MCF 10A (cell line): Measurements from ENCODE around the gene IVNS1ABP. TPM values are rescaled to one million over a fixed set of nuclear protein-coding genes. Genes with fewer than 3 reads are reported as not detected.

Experiments used
- BruUV-seq: library from RNA; stranded (reverse); fragments of 400-500 nt; replicated peaks from 2 replicates; lab custom pipeline; 2021; lab: Mats Ljungman, UMichigan
- CTCF ChIA-PET: fragments of 300-600 bp; sonication (Branson Sonifier 250); formaldehyde crosslinking; extraction: SDS; loops from one replicate; lab custom pipeline; 2021; ENCODE audit warnings: antibody characterized with exemption, inconsistent platforms; lab: Yijun Ruan, JAX
- POLR2A ChIA-PET: fragments of 300-600, 350-650 bp; sonication (Branson Sonifier 250); formaldehyde crosslinking; extraction: SDS; loops from one replicate; lab custom pipeline; 2020; ENCODE audit warnings: antibody characterized with exemption, inconsistent platforms; lab: Yijun Ruan, JAX
- DNase-seq: peaks from one replicate; pipeline ENCODE4 v3.0.0-alpha.2; 2018; ENCODE audit not compliant: unreplicated experiment
- H3K27ac Mint-ChIP-seq: one replicate; pipeline ENCODE4 v1.8.0; 2022; ENCODE audit warnings: mild to moderate bottlenecking, low read depth, mixed read lengths; ENCODE audit not compliant: unreplicated experiment
- H3K27me3 Mint-ChIP-seq: one replicate; pipeline ENCODE4 v1.8.0; 2022; ENCODE audit warnings: mixed read lengths; ENCODE audit not compliant: insufficient read depth, unreplicated experiment
- H3K36me3 Mint-ChIP-seq: one replicate; pipeline ENCODE4 v1.8.0; 2022; ENCODE audit warnings: mild to moderate bottlenecking, moderate library complexity, mixed read lengths; ENCODE audit not compliant: insufficient read depth, unreplicated experiment
- H3K4me1 Mint-ChIP-seq: one replicate; pipeline ENCODE4 v1.8.0; 2022; ENCODE audit warnings: mixed read lengths; ENCODE audit not compliant: insufficient read depth, unreplicated experiment
- H3K4me3 Mint-ChIP-seq: one replicate; pipeline ENCODE4 v1.8.0; 2022; ENCODE audit warnings: mild to moderate bottlenecking, moderate library complexity, mixed read lengths; ENCODE audit not compliant: unreplicated experiment
- H3K9me3 Mint-ChIP-seq: one replicate; pipeline ENCODE4 v1.8.0; 2022; ENCODE audit warnings: mixed read lengths; ENCODE audit not compliant: unreplicated experiment
- intact Hi-C: fragments of 100-400 bp; cut with micrococcal nuclease; formaldehyde crosslinking; loops from 2 replicates; pipeline ENCODE4 v1.14.1; 2022
- total RNA-seq: library from RNA; stranded (reverse); gene quantifications from 2 replicates; pipeline ENCODE4 v1.2.3, GENCODE V29; 2022
- TF ChIP-seq, protein P1 (sequence below): fragments of 200-600 bp; IDR thresholded peaks from one replicate; pipeline ENCODE4 v1.8.0; 2022; ENCODE audit warnings: antibody characterized with exemption, mild to moderate bottlenecking; ENCODE audit not compliant: unreplicated experiment

Gene IVNS1ABP
- total RNA-seq, 1 experiment from 2014 or later = 92.0 TPM

DNA sequence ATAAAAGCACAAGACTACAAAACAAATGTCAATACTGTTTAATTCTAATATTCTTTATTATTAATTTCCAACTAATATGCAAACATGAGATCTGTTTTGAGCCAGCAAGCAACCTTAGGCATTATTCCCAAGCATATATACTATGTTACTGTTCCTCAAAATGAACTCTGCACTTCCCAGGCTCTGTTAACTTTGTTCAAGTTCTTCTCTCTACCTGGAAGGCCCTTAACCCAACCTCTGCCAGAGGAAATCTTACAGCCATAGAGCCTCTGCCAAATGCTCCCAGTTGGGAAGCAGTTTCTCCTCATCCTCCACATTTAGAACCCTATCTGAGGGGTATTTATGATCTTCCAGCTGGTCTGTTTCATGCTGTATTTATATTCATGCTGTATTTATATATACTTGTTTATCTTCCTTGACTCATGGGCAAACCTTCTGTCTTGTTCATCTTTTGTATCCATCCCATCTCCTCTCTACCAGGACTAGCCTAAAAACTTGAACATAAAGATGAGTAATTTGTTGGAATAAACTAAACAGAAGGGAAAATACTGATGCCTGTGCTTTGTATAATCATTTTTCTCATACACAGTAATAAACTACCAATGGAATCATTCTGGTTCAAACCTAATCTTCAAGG, 5.3 kb downstream of the IVNS1ABP start:
- Mint-ChIP-seq H3K27ac (peak overlapping the region; percentile 68), H3K4me3 (no peak overlapping the region), H3K4me1 (peaks cover 40% of the 10 kb centered on the region), H3K9me3 (no peaks in the 10 kb centered on the region), H3K27me3 (no peaks in the 10 kb centered on the region), H3K36me3 (peaks cover 60% of the 10 kb centered on the region)
- no peak for DNase-seq
- intact Hi-C loops = no loop called here
- no TSS peak for BruUV-seq
- ChIA-PET POLR2A (interaction anchor here (1.3 kb wide), 1 partner anchor 10 kb away, joined by 4 read pairs; no protein-coding TSS in a partner anchor), CTCF (no interaction called here)
- TF ChIP-seq, protein P1, sequence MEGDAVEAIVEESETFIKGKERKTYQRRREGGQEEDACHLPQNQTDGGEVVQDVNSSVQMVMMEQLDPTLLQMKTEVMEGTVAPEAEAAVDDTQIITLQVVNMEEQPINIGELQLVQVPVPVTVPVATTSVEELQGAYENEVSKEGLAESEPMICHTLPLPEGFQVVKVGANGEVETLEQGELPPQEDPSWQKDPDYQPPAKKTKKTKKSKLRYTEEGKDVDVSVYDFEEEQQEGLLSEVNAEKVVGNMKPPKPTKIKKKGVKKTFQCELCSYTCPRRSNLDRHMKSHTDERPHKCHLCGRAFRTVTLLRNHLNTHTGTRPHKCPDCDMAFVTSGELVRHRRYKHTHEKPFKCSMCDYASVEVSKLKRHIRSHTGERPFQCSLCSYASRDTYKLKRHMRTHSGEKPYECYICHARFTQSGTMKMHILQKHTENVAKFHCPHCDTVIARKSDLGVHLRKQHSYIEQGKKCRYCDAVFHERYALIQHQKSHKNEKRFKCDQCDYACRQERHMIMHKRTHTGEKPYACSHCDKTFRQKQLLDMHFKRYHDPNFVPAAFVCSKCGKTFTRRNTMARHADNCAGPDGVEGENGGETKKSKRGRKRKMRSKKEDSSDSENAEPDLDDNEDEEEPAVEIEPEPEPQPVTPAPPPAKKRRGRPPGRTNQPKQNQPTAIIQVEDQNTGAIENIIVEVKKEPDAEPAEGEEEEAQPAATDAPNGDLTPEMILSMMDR = no peak

DNA sequence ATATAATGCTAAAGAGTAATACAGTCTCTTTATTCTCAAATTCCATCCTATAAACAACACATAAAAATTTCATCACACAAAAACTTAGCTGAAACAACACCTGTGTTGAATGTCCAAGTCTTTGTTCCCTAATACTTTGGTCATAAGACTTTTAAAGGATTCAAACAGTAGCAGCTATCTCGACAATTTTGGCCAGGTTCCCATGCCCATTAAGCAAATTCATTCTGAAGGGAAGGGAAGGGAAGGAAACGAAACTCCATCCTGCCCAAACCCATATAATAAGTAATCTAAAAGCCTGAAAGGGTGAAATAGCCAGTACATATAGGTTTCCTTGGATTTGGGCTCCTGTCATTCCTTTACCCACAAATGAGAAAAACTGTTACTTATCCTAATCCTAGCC, 7.5 kb downstream of the IVNS1ABP start:
- Mint-ChIP-seq H3K27me3 (no peaks in the 10 kb centered on the region), H3K9me3 (no peaks in the 10 kb centered on the region), H3K36me3 (peaks cover 72% of the 10 kb centered on the region), H3K4me3 (no peak overlapping the region), H3K4me1 (peaks cover 34% of the 10 kb centered on the region), H3K27ac (peak overlapping the region; percentile 67)
- TF ChIP-seq, protein P1 = no peak
- POLR2A ChIA-PET = no interaction called here
- DNase-seq = no peak
- intact Hi-C loops = no loop called here
- no TSS peak for BruUV-seq
- CTCF ChIA-PET = interaction anchor here (0.7 to 2.1 kb wide), 4 partner anchors 14 to 371 kb away, joined by 4 to 10 read pairs (median 8); no protein-coding TSS in a partner anchor

DNA sequence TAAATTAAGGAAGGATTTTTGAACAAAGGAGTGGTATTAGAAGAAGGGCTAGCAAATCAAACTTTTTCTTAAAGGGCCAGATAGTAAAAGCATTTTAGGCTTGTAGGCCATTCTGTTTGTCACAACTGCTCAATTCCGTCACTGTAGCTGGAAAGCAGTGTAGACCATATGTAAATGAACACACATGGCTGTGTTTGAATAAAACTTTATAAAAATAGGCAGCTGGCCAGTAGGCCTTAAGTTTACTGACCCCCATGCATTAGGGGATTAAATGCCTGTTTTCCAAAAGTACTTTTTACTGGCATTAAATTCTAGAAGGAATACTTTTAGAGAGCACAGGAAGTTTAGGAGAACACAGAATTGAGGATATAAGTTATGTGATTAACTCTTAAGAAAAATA, 8.9 kb downstream of the IVNS1ABP start:
- H3K36me3 Mint-ChIP-seq = peaks cover 84% of the 10 kb centered on the region
- BruUV-seq = no TSS peak
- POLR2A ChIA-PET = interaction anchor here (0.7 to 3.8 kb wide), 3 partner anchors 8 to 492 kb away, joined by 3 to 20 read pairs (median 3); partner anchors contain the start of gene IVNS1ABP
- intact Hi-C loops = no loop called here
- TF ChIP-seq, protein P1 = no peak
- H3K4me1 Mint-ChIP-seq = peaks cover 19% of the 10 kb centered on the region
- no peaks in the 10 kb centered on the region for H3K27me3 Mint-ChIP-seq
- no peak for DNase-seq
- H3K27ac Mint-ChIP-seq = no peak overlapping the region
- H3K9me3 Mint-ChIP-seq = no peaks in the 10 kb centered on the region
- CTCF ChIA-PET = interaction anchor here (0.5 to 4.3 kb wide), 5 partner anchors 24 to 373 kb away, joined by 3 to 23 read pairs (median 5); no protein-coding TSS in a partner anchor
- no peak overlapping the region for H3K4me3 Mint-ChIP-seq

DNA sequence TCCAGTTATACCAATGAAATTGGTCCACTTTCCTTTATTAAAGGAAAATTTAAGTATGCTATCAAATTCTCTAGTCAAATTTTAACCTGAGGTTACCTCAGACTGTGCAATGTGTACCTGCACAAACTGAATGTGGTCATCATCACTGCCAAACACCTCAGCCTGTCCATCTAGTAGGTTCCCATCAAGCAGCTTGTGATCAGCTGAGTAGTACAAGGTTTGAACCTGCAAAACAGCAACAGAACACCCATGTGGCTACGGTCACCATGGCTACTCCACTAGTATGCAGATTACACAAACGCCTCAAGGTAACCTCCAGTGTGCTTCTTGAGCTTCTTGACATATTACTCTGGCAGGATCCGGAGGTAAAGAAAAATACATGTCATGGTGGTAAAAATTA, 11.6 kb downstream of the IVNS1ABP start:
- no TSS peak for BruUV-seq
- CTCF ChIA-PET = interaction anchor here (0.7 to 4.3 kb wide), 4 partner anchors 10 to 375 kb away, joined by 3 to 23 read pairs (median 12); no protein-coding TSS in a partner anchor

More for the DNA sequence above, 11.6 kb downstream of the IVNS1ABP start:
- Mint-ChIP-seq H3K27me3 (no peaks in the 10 kb centered on the region), H3K27ac (peak overlapping the region; percentile 18), H3K36me3 (peaks cover 89% of the 10 kb centered on the region), H3K9me3 (no peaks in the 10 kb centered on the region), H3K4me1 (no peaks in the 10 kb centered on the region), H3K4me3 (no peak overlapping the region)
- intact Hi-C loops = no loop called here
- no peak for DNase-seq
- TF ChIP-seq, protein P1 = no peak
- POLR2A ChIA-PET = interaction anchor here (1.1 to 3.8 kb wide), 3 partner anchors 9 to 11 kb away, joined by 5 to 20 read pairs (median 9); partner anchors contain the start of gene IVNS1ABP
